GM23338 (cell line): Measurements from ENCODE around the gene PRSS50. TPM values are rescaled to one million over a fixed set of nuclear protein-coding genes. Genes with fewer than 3 reads are reported as not detected.
A peak's percentile ranks its signal among the peaks of the same experiment; 100 is the strongest.

ENCODE experiments used
- ATAC-seq: fragments of 200-7000 bp; cut with Tn5 transposase; 3 replicates; pipeline ENCODE4 v1.9.1; 2020
- DNase-seq: peaks from one replicate; pipeline ENCODE4 v3.0.0-alpha.2; 2015; ENCODE audit warnings: low spot score
- H2AFZ ChIP-seq: fragments of 200-600 bp; sonication (generic); 2 replicates; pipeline ENCODE4 v1.8.0; 2016; ENCODE audit warnings: antibody characterized with exemption, mild to moderate bottlenecking, moderate library complexity
- H3F3A ChIP-seq: fragments of 200-600 bp; sonication (generic); replicated peaks from 2 replicates; pipeline ENCODE4 v1.8.0; 2017; ENCODE audit warnings: antibody characterized with exemption, mixed run types, low read depth
- H3K27ac ChIP-seq: fragments of 200-600 bp; sonication (generic); 2 replicates; pipeline ENCODE4 v1.6.1; 2016; ENCODE audit warnings: low read depth
- H3K27me3 ChIP-seq: fragments of 200-600 bp; sonication (generic); 2 replicates; pipeline ENCODE4 v1.8.0; 2016; ENCODE audit warnings: mild to moderate bottlenecking, mixed run types, moderate library complexity; ENCODE audit not compliant: insufficient read depth
- H3K36me3 ChIP-seq: fragments of 200-600 bp; sonication (generic); 2 replicates; pipeline ENCODE4 v1.8.0; 2016; ENCODE audit warnings: mild to moderate bottlenecking; ENCODE audit not compliant: insufficient read depth
- H3K4me1 ChIP-seq: fragments of 200-600 bp; sonication (generic); 2 replicates; pipeline ENCODE4 v1.8.0; 2016; ENCODE audit warnings: mild to moderate bottlenecking, moderate library complexity; ENCODE audit not compliant: insufficient read depth
- H3K4me2 ChIP-seq: fragments of 200-600 bp; sonication (generic); 2 replicates; pipeline ENCODE4 v1.7.1; 2017; ENCODE audit warnings: mixed run types
- H3K4me3 ChIP-seq: fragments of 200-600 bp; sonication (generic); 2 replicates; pipeline ENCODE4 v1.6.1; 2016; ENCODE audit warnings: mixed run types
- H3K79me2 ChIP-seq: fragments of 200-600 bp; sonication (generic); replicated peaks from 2 replicates; pipeline ENCODE4 v1.8.0; 2017; ENCODE audit warnings: mild to moderate bottlenecking; ENCODE audit not compliant: insufficient read depth
- H3K9me2 ChIP-seq: fragments of 200-600 bp; sonication (generic); 2 replicates; pipeline ENCODE4 v1.8.0; 2017; ENCODE audit not compliant: insufficient read depth
- H4K20me1 ChIP-seq: fragments of 200-600 bp; sonication (generic); replicated peaks from 2 replicates; pipeline ENCODE4 v1.8.0; 2017; ENCODE audit warnings: mild to moderate bottlenecking; ENCODE audit not compliant: insufficient read depth
- H3K27ac Mint-ChIP-seq: 2 replicates; pipeline ENCODE4 v1.8.0; 2020; ENCODE audit warnings: inconsistent platforms, mild to moderate bottlenecking, moderate library complexity, mixed read lengths
- H3K27me3 Mint-ChIP-seq: 3 replicates; pipeline ENCODE4 v1.8.0; 2022; ENCODE audit warnings: low read depth, mild to moderate bottlenecking, moderate library complexity, mixed read lengths, inconsistent platforms; ENCODE audit not compliant: insufficient read depth, poor library complexity
- H3K36me3 Mint-ChIP-seq: 3 replicates; pipeline ENCODE4 v1.8.0; 2021; ENCODE audit warnings: low read depth, mild to moderate bottlenecking, inconsistent platforms, moderate library complexity, mixed read lengths
- H3K4me1 Mint-ChIP-seq: 3 replicates; pipeline ENCODE4 v1.8.0; 2020; ENCODE audit warnings: mild to moderate bottlenecking, inconsistent platforms, mixed read lengths
- H3K4me3 Mint-ChIP-seq: 3 replicates; pipeline ENCODE4 v1.8.0; 2021; ENCODE audit warnings: moderate library complexity, mild to moderate bottlenecking, inconsistent platforms, mixed read lengths
- H3K9me3 Mint-ChIP-seq: 3 replicates; pipeline ENCODE4 v1.8.0; 2020; ENCODE audit warnings: moderate library complexity, mild to moderate bottlenecking, inconsistent platforms, mixed read lengths
- CTCF ChIP-seq, 2 experiments: fragments of 200-600 bp in 1 of 2; sonication (generic) in 1 of 2; conservative IDR thresholded peaks; 2 replicates each; pipeline versions ENCODE4 v1.5.1 to v1.6.1; 2016 to 2017; ENCODE audit warnings: antibody characterized with exemption in 2 of 2, low read depth in 2 of 2, mild to moderate bottlenecking in 2 of 2, moderate library complexity in 1 of 2
- ETS1 ChIP-seq: IDR thresholded peaks from 2 replicates; pipeline ENCODE4 v1.6.1; 2016; ENCODE audit warnings: antibody characterized with exemption
- EZH2 ChIP-seq: fragments of 200-600 bp; sonication (generic); IDR thresholded peaks from one replicate; pipeline ENCODE4 v1.8.0; 2017; ENCODE audit warnings: antibody characterized with exemption, mild to moderate bottlenecking, low read depth; ENCODE audit not compliant: unreplicated experiment
- EZH2phosphoT487 ChIP-seq: fragments of 200-600 bp; sonication (generic); IDR thresholded peaks from one replicate; pipeline ENCODE4 v1.8.1; 2018; ENCODE audit warnings: antibody characterized with exemption; ENCODE audit not compliant: unreplicated experiment
- POLR2AphosphoS5 ChIP-seq: IDR thresholded peaks from 2 replicates; pipeline ENCODE4 v1.6.1; 2016; ENCODE audit warnings: antibody characterized with exemption, low read depth
- ZNF114 ChIP-seq: fragments of 250-450 bp; sonication (Bioruptor Pico); IDR thresholded peaks from 2 replicates; pipeline ENCODE4 v1.5.0; 2020; ENCODE audit warnings: mild to moderate bottlenecking, moderate library complexity
- ZNF331 ChIP-seq: fragments of 250-450 bp; sonication (Bioruptor Pico); IDR thresholded peaks from 2 replicates; pipeline ENCODE4 v1.5.0; 2020; ENCODE audit warnings: low read depth, mild to moderate bottlenecking, moderate library complexity
- ZNF462 ChIP-seq: fragments of 250-450 bp; sonication (Bioruptor Pico); IDR thresholded peaks from 2 replicates; pipeline ENCODE4 v1.5.0; 2020; ENCODE audit warnings: mild to moderate bottlenecking, moderate library complexity
- polyA plus RNA-seq: library from polyadenylated mRNA; unstranded; fragments of >200 nt; fragmentation: Nextera tagmentation; extraction: Ambion mirVana; gene quantifications from 2 replicates; pipeline ENCODE4 v1.2.1, GENCODE V29; 2016
- total RNA-seq: library from RNA; depleted of rRNA; stranded (reverse); fragments of >200 nt; shearing (Covaris generic); gene quantifications from 2 replicates; pipeline ENCODE4 v1.2.3, GENCODE V29; 2014
- TF ChIP-seq, protein P1 (sequence below): IDR thresholded peaks from one replicate; pipeline ENCODE4 v1.6.1; 2018; ENCODE audit warnings: antibody characterized with exemption; ENCODE audit not compliant: unreplicated experiment

Gene PRSS50
- total and polyA plus RNA-seq, 2 experiments from 2014 or later = 0.60 to 1.5 TPM

GRCh38 chr3:46750555-46751038, 32.9 kb upstream of the PRSS50 start:
- H3K4me3 Mint-ChIP-seq = no peak overlapping the region
- Histone ChIP-seq H3K27ac (no peak overlapping the region), H3K36me3 (no peaks in the 10 kb centered on the region), H3K4me1 (no peaks in the 10 kb centered on the region; the same call in 1 of the 2 replicates), H3K4me2 (no peak overlapping the region), H3K4me3 (no peak overlapping the region), H3F3A (no peaks in the 10 kb centered on the region), H3K79me2 (no peaks in the 10 kb centered on the region), H3K27me3 (no peaks in the 10 kb centered on the region), H2AFZ (no peak overlapping the region), H4K20me1 (no peaks in the 10 kb centered on the region), H3K9me2 (no peaks in the 10 kb centered on the region)
- H3K4me1 Mint-ChIP-seq = peaks cover 8% of the 10 kb centered on the region
- TF ChIP-seq CTCF (conservative IDR thresholded peaks at IDR 0.05; ENCODE audit: low read depth in 2 of 2) (0 out of 4 replicates have a peak, but pooled peaks of 1 of the 2 experiments have one; percentile 2), POLR2AphosphoS5 (no peak)
- H3K36me3 Mint-ChIP-seq = no peaks in the 10 kb centered on the region
- peak; percentile 48; the same call in 2 of the 3 replicates for ATAC-seq
- peaks cover 5% of the 10 kb centered on the region for H3K27me3 Mint-ChIP-seq
- H3K27ac Mint-ChIP-seq = no peak overlapping the region
- peak; percentile 14 for DNase-seq
- H3K9me3 Mint-ChIP-seq = no peaks in the 10 kb centered on the region

- Histone ChIP-seq H3K79me2 (no peaks in the 10 kb centered on the region), H2AFZ (no peak overlapping the region), H3K27ac (no peak overlapping the region), H3K36me3 (no peaks in the 10 kb centered on the region), H3K27me3 (no peaks in the 10 kb centered on the region), H3K4me1 (no peaks in the 10 kb centered on the region; the same call in 1 of the 2 replicates), H3K4me3 (no peak overlapping the region), H3K4me2 (no peak overlapping the region), H4K20me1 (no peaks in the 10 kb centered on the region), H3K9me2 (no peaks in the 10 kb centered on the region), H3F3A (no peaks in the 10 kb centered on the region)
- Mint-ChIP-seq H3K4me3 (no peak overlapping the region), H3K9me3 (no peaks in the 10 kb centered on the region), H3K36me3 (no peaks in the 10 kb centered on the region), H3K27ac (no peak overlapping the region), H3K4me1 (peaks cover 8% of the 10 kb centered on the region), H3K27me3 (peaks cover 3% of the 10 kb centered on the region)
- ATAC-seq = no peak
- no peak for DNase-seq
- TF ChIP-seq ZNF114 (CRISPR knock-in tag) (no peak), ZNF331 (no peak), POLR2AphosphoS5 (no peak), EZH2phosphoT487 (no peak), ZNF462 (CRISPR knock-in tag) (no peak), EZH2 (no peak), ETS1 (no peak)
- TF ChIP-seq, protein P1, sequence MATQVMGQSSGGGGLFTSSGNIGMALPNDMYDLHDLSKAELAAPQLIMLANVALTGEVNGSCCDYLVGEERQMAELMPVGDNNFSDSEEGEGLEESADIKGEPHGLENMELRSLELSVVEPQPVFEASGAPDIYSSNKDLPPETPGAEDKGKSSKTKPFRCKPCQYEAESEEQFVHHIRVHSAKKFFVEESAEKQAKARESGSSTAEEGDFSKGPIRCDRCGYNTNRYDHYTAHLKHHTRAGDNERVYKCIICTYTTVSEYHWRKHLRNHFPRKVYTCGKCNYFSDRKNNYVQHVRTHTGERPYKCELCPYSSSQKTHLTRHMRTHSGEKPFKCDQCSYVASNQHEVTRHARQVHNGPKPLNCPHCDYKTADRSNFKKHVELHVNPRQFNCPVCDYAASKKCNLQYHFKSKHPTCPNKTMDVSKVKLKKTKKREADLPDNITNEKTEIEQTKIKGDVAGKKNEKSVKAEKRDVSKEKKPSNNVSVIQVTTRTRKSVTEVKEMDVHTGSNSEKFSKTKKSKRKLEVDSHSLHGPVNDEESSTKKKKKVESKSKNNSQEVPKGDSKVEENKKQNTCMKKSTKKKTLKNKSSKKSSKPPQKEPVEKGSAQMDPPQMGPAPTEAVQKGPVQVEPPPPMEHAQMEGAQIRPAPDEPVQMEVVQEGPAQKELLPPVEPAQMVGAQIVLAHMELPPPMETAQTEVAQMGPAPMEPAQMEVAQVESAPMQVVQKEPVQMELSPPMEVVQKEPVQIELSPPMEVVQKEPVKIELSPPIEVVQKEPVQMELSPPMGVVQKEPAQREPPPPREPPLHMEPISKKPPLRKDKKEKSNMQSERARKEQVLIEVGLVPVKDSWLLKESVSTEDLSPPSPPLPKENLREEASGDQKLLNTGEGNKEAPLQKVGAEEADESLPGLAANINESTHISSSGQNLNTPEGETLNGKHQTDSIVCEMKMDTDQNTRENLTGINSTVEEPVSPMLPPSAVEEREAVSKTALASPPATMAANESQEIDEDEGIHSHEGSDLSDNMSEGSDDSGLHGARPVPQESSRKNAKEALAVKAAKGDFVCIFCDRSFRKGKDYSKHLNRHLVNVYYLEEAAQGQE = no peak
These were observed 31.5 kb upstream of the PRSS50 start for GRCh38 chr3:46749129-46749528.
